IMR-90 (cell line): ENCODE data around the gene PHB1. TPM values are rescaled to one million over a fixed set of nuclear protein-coding genes. Genes with fewer than 3 reads are reported as not detected.

Experiments
- ATAC-seq: fragments of 200-7000 bp; cut with Tn5 transposase; 2 replicates; pipeline ENCODE4 v1.9.1; 2020; ENCODE audit warnings: low read depth, mild to moderate bottlenecking, moderate library complexity
- BruUV-seq: library from RNA; stranded (reverse); fragments of 400-500 nt; replicated peaks from 2 replicates; lab custom pipeline; 2021; lab: Mats Ljungman, UMichigan
- CTCF ChIA-PET: fragments of 300-600 bp; formaldehyde crosslinking; extraction: SDS; loops from one replicate; lab custom pipeline; 2021; ENCODE audit warnings: antibody characterized with exemption; lab: Yijun Ruan, JAX
- POLR2A ChIA-PET: fragments of 300-600 bp; sonication (Branson Sonifier 250); formaldehyde crosslinking; loops from one replicate; lab custom pipeline; 2022; ENCODE audit warnings: antibody characterized with exemption; ENCODE audit not compliant: unreplicated experiment; lab: Charles Lee
- DNase-seq: peaks from one replicate; pipeline ENCODE4 v3.0.0; 2013
- H2AFZ ChIP-seq: replicated peaks from 2 replicates; pipeline ENCODE3; 2013; ENCODE audit warnings: low read length, mild to moderate bottlenecking; ENCODE audit not compliant: poor library complexity
- H2AK5ac ChIP-seq: 2 replicates; pipeline ENCODE4 v1.6.1; 2013; ENCODE audit warnings: low read depth, low read length, inconsistent platforms
- H2AK9ac ChIP-seq: replicated peaks from 2 replicates; pipeline ENCODE3; 2013; ENCODE audit warnings: mild to moderate bottlenecking, low read depth, low read length, moderate library complexity; ENCODE audit not compliant: poor library complexity
- H2BK120ac ChIP-seq: 2 replicates; pipeline ENCODE4 v1.6.1; 2013; ENCODE audit warnings: low read depth, low read length, inconsistent platforms
- H2BK15ac ChIP-seq: 3 replicates; pipeline ENCODE4 v1.6.1; 2013; ENCODE audit warnings: low read depth, low read length, inconsistent platforms
- H2BK20ac ChIP-seq: 2 replicates; pipeline ENCODE4 v1.6.1; 2013; ENCODE audit warnings: low read depth, mild to moderate bottlenecking, inconsistent platforms, low read length, moderate library complexity
- H2BK5ac ChIP-seq: 2 replicates; pipeline ENCODE4 v1.6.1; 2013; ENCODE audit warnings: mild to moderate bottlenecking, low read depth, low read length, inconsistent platforms; ENCODE audit not compliant: poor library complexity, severe bottlenecking
- H3K14ac ChIP-seq: replicated peaks from 2 replicates; pipeline ENCODE4 v1.6.1; 2013; ENCODE audit warnings: low read depth, low read length, inconsistent platforms
- H3K18ac ChIP-seq: 2 replicates; pipeline ENCODE4 v1.6.1; 2013; ENCODE audit warnings: low read depth, low read length, control low read depth
- H3K23ac ChIP-seq: 2 replicates; pipeline ENCODE4 v1.6.1; 2013; ENCODE audit warnings: low read depth, low read length, inconsistent platforms
- H3K27ac ChIP-seq: 2 replicates; pipeline ENCODE4 v1.5.1; 2013; ENCODE audit warnings: mild to moderate bottlenecking, control low read depth, low read length; ENCODE audit not compliant: insufficient read depth
- H3K27me3 ChIP-seq: 2 replicates; pipeline ENCODE4 v1.6.1; 2013; ENCODE audit warnings: low read length; ENCODE audit not compliant: control insufficient read depth, insufficient read depth
- H3K36me3 ChIP-seq: 2 replicates; pipeline ENCODE4 v1.6.1; 2013; ENCODE audit warnings: low read length, mixed read lengths; ENCODE audit not compliant: control insufficient read depth, insufficient read depth
- H3K4ac ChIP-seq: 2 replicates; pipeline ENCODE4 v1.6.1; 2013; ENCODE audit warnings: low read depth, low read length, inconsistent platforms
- H3K4me1 ChIP-seq: 2 replicates; pipeline ENCODE4 v1.6.1; 2013; ENCODE audit warnings: low read length, mixed read lengths; ENCODE audit not compliant: control insufficient read depth, insufficient read depth
- H3K4me2 ChIP-seq: 2 replicates; pipeline ENCODE4 v1.6.1; 2013; ENCODE audit warnings: low read depth, mild to moderate bottlenecking, control low read depth, low read length, moderate library complexity
- H3K4me3 ChIP-seq: 2 replicates; pipeline ENCODE4 v1.5.1; 2013; ENCODE audit warnings: low read depth, mild to moderate bottlenecking, control low read depth, low read length, moderate library complexity; ENCODE audit not compliant: insufficient read depth
- H3K56ac ChIP-seq: 2 replicates; pipeline ENCODE4 v1.6.1; 2013; ENCODE audit warnings: low read length, inconsistent platforms; ENCODE audit not compliant: insufficient read depth; ENCODE audit errors: extremely low read depth
- H3K79me1 ChIP-seq, 2 experiments: 2 replicates each; pipeline ENCODE4 v1.6.1; 2013; ENCODE audit warnings: low read length in 2 of 2, inconsistent platforms in 1 of 2, low read depth in 1 of 2
- H3K9ac ChIP-seq: 2 replicates; pipeline ENCODE4 v1.6.1; 2013; ENCODE audit warnings: low read depth, low read length, control low read depth
- H3K9me1 ChIP-seq: 2 replicates; pipeline ENCODE4 v1.6.1; 2013; ENCODE audit warnings: low read length, inconsistent platforms; ENCODE audit not compliant: insufficient read depth
- H3K9me3 ChIP-seq: 2 replicates; pipeline ENCODE4 v1.6.1; 2013; ENCODE audit warnings: low read length; ENCODE audit not compliant: control insufficient read depth, insufficient read depth
- H4K20me1 ChIP-seq: 2 replicates; pipeline ENCODE4 v1.6.1; 2013; ENCODE audit warnings: low read length, inconsistent platforms; ENCODE audit not compliant: insufficient read depth
- H4K5ac ChIP-seq: 2 replicates; pipeline ENCODE4 v1.6.1; 2013; ENCODE audit warnings: mild to moderate bottlenecking, low read depth, low read length, control low read depth
- H4K8ac ChIP-seq, 2 experiments: 2 replicates each; pipeline ENCODE4 v1.6.1; 2013; ENCODE audit warnings: low read depth in 2 of 2, low read length in 2 of 2, control low read depth in 1 of 2, inconsistent platforms in 1 of 2
- H4K91ac ChIP-seq: 2 replicates; pipeline ENCODE4 v1.6.1; 2013; ENCODE audit warnings: low read depth, low read length, inconsistent platforms; ENCODE audit not compliant: insufficient read depth
- BHLHE40 ChIP-seq: fragments of 150-350 bp; IDR thresholded peaks from 2 replicates; pipeline ENCODE4 v1.6.1; 2016; ENCODE audit warnings: mild to moderate bottlenecking, low read depth, low read length
- CEBPB ChIP-seq: IDR thresholded peaks from 2 replicates; pipeline ENCODE4 v1.6.1; 2012; ENCODE audit warnings: low read depth, low read length, improper control_type of control experiment
- CHD1 ChIP-seq: IDR thresholded peaks from 2 replicates; pipeline ENCODE4 v1.6.1; 2012; ENCODE audit warnings: low read depth, low read length, improper control_type of control experiment
- CTCF ChIP-seq: conservative IDR thresholded peaks from 2 replicates; pipeline ENCODE4 v1.5.1; 2012; ENCODE audit warnings: mild to moderate bottlenecking, low read depth, low read length, improper control_type of control experiment
- FOS ChIP-seq: fragments of 150-350 bp; IDR thresholded peaks from 2 replicates; pipeline ENCODE4 v1.6.1; 2016; ENCODE audit warnings: low read depth, low read length
- MAFK ChIP-seq: IDR thresholded peaks from 2 replicates; pipeline ENCODE4 v1.6.1; 2012; ENCODE audit warnings: low read depth, low read length, improper control_type of control experiment
- MAZ ChIP-seq: IDR thresholded peaks from 2 replicates; pipeline ENCODE4 v1.6.1; 2012; ENCODE audit warnings: low read depth, mild to moderate bottlenecking, low read length, improper control_type of control experiment, moderate library complexity, borderline replicate concordance
- MXI1 ChIP-seq: IDR thresholded peaks from 2 replicates; pipeline ENCODE4 v1.6.1; 2012; ENCODE audit warnings: low read depth, mild to moderate bottlenecking, low read length, moderate library complexity, borderline replicate concordance
- NFE2L2 ChIP-seq: fragments of 150-350 bp; IDR thresholded peaks from 2 replicates; pipeline ENCODE4 v1.6.1; 2016; ENCODE audit warnings: low read depth, mild to moderate bottlenecking, low read length
- POLR2A ChIP-seq: IDR thresholded peaks from 2 replicates; pipeline ENCODE4 v1.6.1; 2012; ENCODE audit warnings: mild to moderate bottlenecking, low read depth, low read length
- RAD21 ChIP-seq: IDR thresholded peaks from 2 replicates; pipeline ENCODE4 v1.6.1; 2012; ENCODE audit warnings: low read length, improper control_type of control experiment
- RCOR1 ChIP-seq: IDR thresholded peaks from 2 replicates; pipeline ENCODE4 v1.6.1; 2012; ENCODE audit warnings: mild to moderate bottlenecking, low read length, improper control_type of control experiment; ENCODE audit not compliant: insufficient replicate concordance
- RFX5 ChIP-seq: IDR thresholded peaks from 2 replicates; pipeline ENCODE4 v1.8.0; 2012; ENCODE audit warnings: low read depth, mild to moderate bottlenecking, low read length, moderate library complexity
- SMC3 ChIP-seq: fragments of 150-350 bp; IDR thresholded peaks from 2 replicates; pipeline ENCODE4 v1.6.1; 2016; ENCODE audit warnings: low read depth, mild to moderate bottlenecking, antibody characterized with exemption, low read length, moderate library complexity
- WGBS, 2 experiments: methylation state at CpG; one replicate each; pipeline versions ENCODE4 v1.1.5 to v1.1.7; 2013; ENCODE audit warnings: missing lambda C conversion rate in 2 of 2; ENCODE audit not compliant: insufficient read length in 1 of 2; ENCODE audit errors: extremely low coverage in 2 of 2; 5-methylcytosine and 5-hydroxymethylcytosine counted together
- dilution Hi-C: fragments of 300-500 bp; cut with HindIII; formaldehyde crosslinking; loops from one replicate; pipeline ENCODE4 v1.14.3; 2018; ENCODE audit warnings: low sequenced_read_pairs; ENCODE audit not compliant: unreplicated experiment
- in situ Hi-C: fragments of 300-500 bp; cut with MboI; formaldehyde crosslinking; loops from 3 replicates; pipeline ENCODE4 v1.14.3; 2019; ENCODE audit warnings: low sequenced_read_pairs, inconsistent platforms, mixed read lengths
- intact Hi-C: fragments of 100-400 bp; cut with micrococcal nuclease; formaldehyde crosslinking; loops from 2 replicates; pipeline ENCODE4 v1.10.0; 2022
- polyA plus RNA-seq, 3 experiments: library from polyadenylated mRNA; depleted of rRNA; stranded (reverse); fragments of >200 nt; gene quantifications; 2 replicates each; pipeline ENCODE4 v1.2.3, GENCODE V29; 2012; ENCODE audit warnings: low replicate concordance in 1 of 3
- total RNA-seq: library from RNA; depleted of rRNA; stranded (reverse); fragments of >200 nt; gene quantifications from 2 replicates; pipeline ENCODE4 v1.2.3, GENCODE V29; 2012
- TF ChIP-seq, protein P1 (sequence below): fragments of 150-350 bp; IDR thresholded peaks from 2 replicates; pipeline ENCODE4 v1.6.1; 2017; ENCODE audit warnings: mild to moderate bottlenecking, antibody characterized with exemption, low read length, low read depth
- TF ChIP-seq, protein P2 (sequence below): fragments of 150-350 bp; IDR thresholded peaks from 2 replicates; pipeline ENCODE4 v1.6.1; 2016; ENCODE audit warnings: low read depth, mild to moderate bottlenecking, low read length, moderate library complexity, borderline replicate concordance

The PHB1 gene
- total and polyA plus RNA-seq, 2 of the 4 experiments (the other 2 are of a cell fraction), result 283 to 294 TPM

GRCh38 chr17:49399995-49400394, 14.7 kb downstream of the PHB1 start:
- no peaks in the 10 kb centered on the region for H3K4me1 ChIP-seq
- ChIA-PET POLR2A (interaction anchor here (0.6 kb wide), 1 partner anchor 552 kb away, joined by 15 read pairs; no protein-coding TSS in a partner anchor), CTCF (interaction anchor here (0.6 to 1.1 kb wide), 3 partner anchors 86 to 158 kb away, joined by 3 read pairs; no protein-coding TSS in a partner anchor)
- no peak overlapping the region for H2BK120ac ChIP-seq
- ATAC-seq (no peak), DNase-seq (no peak)
- H2AK5ac ChIP-seq, result no peak overlapping the region
- intact Hi-C loops, result loop anchor here (5.0 kb wide), 1 partner anchor 38 kb away; the partner anchor contains the start of gene ZNF652
- H2AFZ ChIP-seq, result no peak overlapping the region
- no peak overlapping the region for H4K91ac ChIP-seq
- H3K9me3 ChIP-seq, result no peaks in the 10 kb centered on the region
- no peak overlapping the region for H2BK15ac ChIP-seq
- H3K9ac ChIP-seq, result no peak overlapping the region
- 54% methylated on average over 2 of the region's 3 CpGs; no CpG with 5 or more reads in 1 of the 2 experiments for WGBS, 2 experiments
- no peak overlapping the region for H4K8ac ChIP-seq
- no TSS peak for BruUV-seq
- peaks cover 18% of the 10 kb centered on the region for H3K36me3 ChIP-seq
- no peak overlapping the region for H3K18ac ChIP-seq
- H4K20me1 ChIP-seq, result no peaks in the 10 kb centered on the region
- no peak overlapping the region for H3K4me2 ChIP-seq
- TF ChIP-seq RFX5 (no peak), CHD1 (no peak), CEBPB (no peak), MAFK (no peak), CTCF (no peak), SMC3 (no peak), NFE2L2 (no peak), RAD21 (no peak), BHLHE40 (no peak), MAZ (no peak), FOS (no peak), MXI1 (no peak), RCOR1 (no peak), POLR2A (no peak)
- TF ChIP-seq, protein P1, sequence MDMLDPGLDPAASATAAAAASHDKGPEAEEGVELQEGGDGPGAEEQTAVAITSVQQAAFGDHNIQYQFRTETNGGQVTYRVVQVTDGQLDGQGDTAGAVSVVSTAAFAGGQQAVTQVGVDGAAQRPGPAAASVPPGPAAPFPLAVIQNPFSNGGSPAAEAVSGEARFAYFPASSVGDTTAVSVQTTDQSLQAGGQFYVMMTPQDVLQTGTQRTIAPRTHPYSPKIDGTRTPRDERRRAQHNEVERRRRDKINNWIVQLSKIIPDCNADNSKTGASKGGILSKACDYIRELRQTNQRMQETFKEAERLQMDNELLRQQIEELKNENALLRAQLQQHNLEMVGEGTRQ, result no peak
- TF ChIP-seq, protein P2, sequence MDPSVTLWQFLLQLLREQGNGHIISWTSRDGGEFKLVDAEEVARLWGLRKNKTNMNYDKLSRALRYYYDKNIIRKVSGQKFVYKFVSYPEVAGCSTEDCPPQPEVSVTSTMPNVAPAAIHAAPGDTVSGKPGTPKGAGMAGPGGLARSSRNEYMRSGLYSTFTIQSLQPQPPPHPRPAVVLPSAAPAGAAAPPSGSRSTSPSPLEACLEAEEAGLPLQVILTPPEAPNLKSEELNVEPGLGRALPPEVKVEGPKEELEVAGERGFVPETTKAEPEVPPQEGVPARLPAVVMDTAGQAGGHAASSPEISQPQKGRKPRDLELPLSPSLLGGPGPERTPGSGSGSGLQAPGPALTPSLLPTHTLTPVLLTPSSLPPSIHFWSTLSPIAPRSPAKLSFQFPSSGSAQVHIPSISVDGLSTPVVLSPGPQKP, result no peak
- no peak overlapping the region for H3K14ac ChIP-seq
- H2AK9ac ChIP-seq, result no peak overlapping the region
- dilution Hi-C loops, result no loop called here
- H2BK5ac ChIP-seq, result no peak overlapping the region
- H3K9me1 ChIP-seq, result no peaks in the 10 kb centered on the region; the same call in 1 of the 2 replicates
- no peak overlapping the region for H3K23ac ChIP-seq
- H3K4ac ChIP-seq, result no peak overlapping the region
- no peak overlapping the region for H3K56ac ChIP-seq
- no peak overlapping the region for H4K5ac ChIP-seq
- no peaks in the 10 kb centered on the region for H3K79me1 ChIP-seq
- in situ Hi-C loops, result loop anchor here (5.0 kb wide), 1 partner anchor 83 kb away; no protein-coding TSS in a partner anchor
- H3K4me3 ChIP-seq, result no peak overlapping the region
- peaks cover 12% of the 10 kb centered on the region for H3K27me3 ChIP-seq
- no peak overlapping the region for H3K27ac ChIP-seq
- no peak overlapping the region for H2BK20ac ChIP-seq
